GM12891 (cell line): Measurements from ENCODE around the gene LCAT.
A peak's percentile ranks its signal among the peaks of the same experiment; 100 is the strongest.
"Not testable (repeated sequence)": the region's sequence is repeated elsewhere in the genome, so short reads cannot be mapped to it uniquely, and the experiment has no call there.

Experiments used
- DNase-seq: peaks from one replicate; pipeline ENCODE4 v3.0.0; 2011; ENCODE audit warnings: low spot score; ENCODE audit not compliant: insufficient read length
- FAIRE-seq: peaks from 2 replicates; lab custom pipeline; 2011; peaks lifted over from hg19 to GRCh38; lab: Jason Lieb, UNC
- PAX5 ChIP-seq: IDR thresholded peaks from 2 replicates; pipeline ENCODE4 v1.6.1; 2011; ENCODE audit warnings: low read length, moderate library complexity, mild to moderate bottlenecking; ENCODE audit not compliant: insufficient read depth, severe bottlenecking
- POLR2A ChIP-seq: IDR thresholded peaks from 2 replicates; pipeline ENCODE4 v1.6.1; 2011; ENCODE audit warnings: low read depth, low read length, control low read depth
- POLR2AphosphoS5 ChIP-seq: IDR thresholded peaks from 2 replicates; pipeline ENCODE4 v1.6.1; 2011; ENCODE audit warnings: low read depth, low read length, control low read depth
- POU2F2 ChIP-seq: IDR thresholded peaks from 2 replicates; pipeline ENCODE4 v1.6.1; 2011; ENCODE audit warnings: low read depth, mild to moderate bottlenecking, control low read depth, low read length, moderate library complexity
- SPI1 ChIP-seq: IDR thresholded peaks from 2 replicates; pipeline ENCODE4 v1.6.1; 2011; ENCODE audit warnings: low read depth, low read length, control low read depth
- TAF1 ChIP-seq: IDR thresholded peaks from 2 replicates; pipeline ENCODE4 v1.6.1; 2011; ENCODE audit warnings: low read depth, low read length, control low read depth

Gene LCAT

DNA sequence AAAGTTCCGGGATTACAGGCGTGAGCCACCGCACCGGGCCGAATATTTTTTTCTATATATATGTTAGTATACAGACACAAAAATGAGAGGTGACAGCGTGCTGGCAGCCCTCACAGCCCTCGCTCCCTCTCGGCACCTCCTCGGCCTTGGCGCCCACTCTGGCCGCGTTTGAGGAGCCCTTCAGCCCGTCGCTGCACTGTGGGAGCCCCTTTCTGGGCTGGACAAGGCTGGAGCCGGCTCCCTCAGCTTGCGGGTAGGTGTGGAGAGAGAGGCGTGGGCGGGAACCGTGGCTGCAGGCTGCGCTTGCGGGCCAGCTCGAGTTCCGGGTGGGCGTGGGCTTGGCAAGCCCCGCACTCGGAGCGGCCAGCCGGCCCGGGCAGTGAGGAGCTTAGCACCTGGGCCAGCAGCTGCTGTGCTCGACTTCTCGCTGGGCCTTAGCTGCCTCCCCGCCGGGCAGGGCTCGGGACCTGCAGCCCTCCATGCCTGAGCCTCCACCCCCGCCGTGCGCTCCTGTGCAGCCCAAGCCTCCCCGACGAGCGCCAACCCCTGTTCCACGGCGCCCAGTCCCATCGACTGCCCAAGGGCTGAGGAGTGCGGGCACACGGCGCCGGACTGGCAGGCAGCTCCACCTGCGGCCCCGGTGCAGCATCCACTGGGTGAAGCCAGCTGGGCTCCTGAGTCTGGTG is 38.2 kb upstream of the LCAT start:
- FAIRE-seq (no peak), DNase-seq (no peak)
- TF ChIP-seq SPI1 (no peak), PAX5 (no peak), POLR2AphosphoS5 (no peak), TAF1 (no peak), POU2F2 (no peak), POLR2A (no peak)

DNA sequence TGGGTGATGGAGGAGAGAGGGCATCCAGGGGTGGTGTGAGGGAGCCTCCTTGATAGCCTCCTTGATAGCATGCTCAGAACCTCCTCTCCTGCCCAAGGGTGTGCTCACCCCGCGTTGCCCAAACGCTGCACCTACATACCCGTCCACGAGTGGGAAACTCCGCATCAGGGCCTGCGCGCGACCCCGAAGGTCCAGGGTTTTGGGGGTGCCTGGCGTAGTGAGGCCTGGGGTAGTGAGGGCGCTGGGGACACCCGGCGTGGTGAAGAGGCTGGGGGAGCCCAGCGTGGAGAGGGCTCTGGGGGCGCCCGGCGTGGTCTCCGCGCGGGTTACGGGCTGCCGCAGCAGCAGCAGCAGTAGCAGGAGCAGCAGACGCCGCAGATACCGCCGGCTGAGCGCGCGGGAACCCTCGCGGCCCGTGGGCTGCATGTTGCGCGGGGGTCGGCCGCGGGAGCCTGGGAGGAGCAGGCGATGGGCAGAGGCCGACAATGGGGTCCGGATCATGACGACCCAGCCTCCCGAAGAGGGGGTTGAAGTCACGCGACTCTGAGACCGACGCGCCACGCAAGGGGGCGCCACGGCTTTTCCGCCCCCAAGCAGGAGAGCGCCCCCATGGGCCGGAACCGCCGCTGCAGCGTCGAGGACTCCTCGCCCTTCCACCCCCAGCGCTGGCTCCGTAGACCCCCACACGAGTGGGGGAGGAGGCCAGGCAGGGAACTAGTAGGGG is 36.2 kb upstream of the LCAT start, which contains the start of gene DPEP3:
TSS of gene DPEP3 (minus strand) at position 545 of the 724 bp plus-strand sequence. CDS start at position 426, 119 bp downstream.
- DNase-seq (no peak), FAIRE-seq (no peak)
- TF ChIP-seq POLR2AphosphoS5 (no peak), PAX5 (no peak), SPI1 (no peak), POU2F2 (no peak), TAF1 (no peak), POLR2A (no peak)

DNA sequence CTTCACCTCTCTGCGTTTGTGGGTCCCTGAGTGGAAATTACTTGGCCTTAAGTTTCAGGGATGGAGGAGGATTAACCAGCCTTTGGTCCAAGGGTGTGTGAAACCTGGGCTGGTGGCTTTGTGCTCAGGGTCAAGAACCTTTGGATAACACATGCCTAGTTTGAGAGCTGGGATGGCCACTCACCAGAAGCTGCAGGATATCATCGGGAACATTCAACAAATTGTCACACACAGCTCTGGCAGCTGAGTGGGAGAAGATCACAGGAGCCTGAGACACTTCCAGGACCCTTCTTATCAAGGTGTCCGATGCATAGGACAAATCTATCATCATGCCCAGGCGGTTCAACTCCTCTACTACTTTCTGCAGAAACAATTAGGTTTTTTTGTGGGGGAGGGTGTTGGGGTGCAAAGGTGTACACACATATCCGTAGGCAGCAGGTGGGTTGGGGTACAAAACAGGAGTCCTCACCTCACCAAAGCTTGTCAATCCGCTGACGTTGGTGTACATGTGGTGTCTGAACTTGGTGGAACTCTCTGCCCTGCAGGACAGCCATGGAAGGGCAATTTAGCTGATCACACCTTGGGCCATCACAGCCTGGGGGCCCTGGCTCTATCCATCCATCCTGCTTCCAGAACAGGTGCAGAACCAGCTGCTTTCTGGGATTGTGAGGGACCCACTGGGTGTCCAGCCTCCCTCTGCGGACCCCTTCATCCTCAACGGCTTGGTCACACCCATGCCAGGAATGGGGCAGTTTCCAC is 33.7 kb upstream of the LCAT start:
- DNase-seq: no peak
- TF ChIP-seq SPI1: no peak
- TF ChIP-seq POLR2A: no peak
- no peak for TF ChIP-seq POLR2AphosphoS5
- TF ChIP-seq POU2F2: no peak
- TF ChIP-seq TAF1: no peak
- no peak for TF ChIP-seq PAX5
- FAIRE-seq: no peak

DNA sequence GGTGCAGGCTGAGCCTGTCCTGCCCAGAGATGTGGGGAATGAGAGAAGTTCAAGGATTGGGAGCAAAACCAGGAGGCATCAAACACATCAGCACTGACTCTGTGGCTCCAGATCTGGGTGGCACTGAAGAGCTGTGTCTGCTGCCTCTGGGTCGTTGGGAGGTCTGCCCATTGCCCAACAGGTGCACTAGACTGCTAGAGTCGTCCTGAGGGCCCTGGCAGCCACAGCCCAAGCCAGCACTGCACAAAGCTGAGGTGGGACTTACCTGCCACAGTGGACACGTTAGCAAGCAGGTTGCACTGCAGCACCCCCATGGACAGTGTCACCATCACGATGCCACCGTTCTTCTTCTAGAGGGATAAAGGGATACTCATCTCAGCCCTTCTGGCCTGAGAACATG is 33.1 kb upstream of the LCAT start:
- FAIRE-seq (no peak), DNase-seq (no peak)
- no peak for TF ChIP-seq TAF1
- no peak for TF ChIP-seq POLR2A
- TF ChIP-seq SPI1: no peak
- no peak for TF ChIP-seq POU2F2
- no peak for TF ChIP-seq POLR2AphosphoS5
- no peak for TF ChIP-seq PAX5

DNA sequence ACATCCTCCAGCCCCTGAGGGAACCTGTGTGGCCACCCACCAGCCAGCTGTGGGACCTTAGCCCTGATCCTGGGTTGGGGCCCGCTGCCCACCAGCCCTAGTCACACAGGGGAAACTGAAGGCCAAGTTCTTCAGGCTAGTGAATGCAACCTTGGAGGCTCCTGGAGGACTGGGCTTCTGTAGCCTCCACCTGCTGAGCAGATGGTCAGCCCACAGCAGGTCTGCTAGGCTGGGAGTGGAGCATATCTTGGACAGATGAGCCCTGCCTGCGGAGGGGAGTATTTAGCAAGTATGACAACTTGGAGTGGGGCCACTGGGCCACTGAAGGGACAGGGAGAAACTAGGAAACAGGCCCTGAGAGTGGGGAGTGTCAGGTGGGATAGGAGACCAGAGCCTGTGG is 32.3 kb upstream of the LCAT start:
- FAIRE-seq (no peak), DNase-seq (no peak)
- no peak for TF ChIP-seq SPI1
- TF ChIP-seq POU2F2: no peak
- TF ChIP-seq POLR2AphosphoS5: no peak
- no peak for TF ChIP-seq TAF1
- no peak for TF ChIP-seq PAX5
- TF ChIP-seq POLR2A: no peak

DNA sequence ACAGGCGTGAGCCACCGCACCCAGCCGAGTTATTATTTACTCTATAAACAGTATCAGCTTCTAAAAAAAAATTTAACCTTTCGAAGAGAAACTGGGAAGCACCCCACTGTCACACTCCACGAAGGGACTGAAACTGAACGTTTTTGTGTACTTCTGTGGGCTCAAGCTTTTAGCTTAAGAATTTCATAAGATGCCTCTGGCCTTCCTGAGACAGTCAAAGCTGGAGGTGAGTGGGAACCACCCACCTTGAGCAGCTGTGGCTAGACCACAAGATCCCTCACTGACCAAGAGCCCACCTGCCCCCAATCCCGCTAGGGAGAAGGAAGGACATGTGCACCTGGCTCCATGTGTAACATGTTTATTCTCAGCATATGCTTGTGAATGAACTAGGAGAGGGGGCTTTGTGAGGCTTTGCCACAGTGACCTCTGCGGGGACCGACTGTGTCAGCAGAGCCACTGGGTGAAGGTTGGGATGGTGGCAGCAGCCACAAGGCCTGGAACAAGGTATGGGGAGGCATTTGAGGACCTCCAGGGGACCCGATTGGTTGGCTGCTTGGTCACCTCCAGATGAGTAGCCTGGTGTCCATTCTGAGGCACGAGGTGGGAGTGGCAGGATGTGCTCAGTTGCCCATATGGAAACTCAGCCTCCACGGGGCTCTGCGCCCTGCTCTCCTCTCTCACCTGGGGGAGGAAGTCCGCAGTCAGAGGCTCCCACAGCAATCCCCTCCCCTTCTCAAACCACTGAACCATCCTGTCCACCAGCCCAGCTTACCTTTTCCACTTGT is 31.6 kb upstream of the LCAT start:
- DNase-seq (no peak), FAIRE-seq (no peak)
- TF ChIP-seq SPI1: peak; percentile 28; the same call in 1 of the 2 replicates
- TF ChIP-seq PAX5: no peak

DNA sequence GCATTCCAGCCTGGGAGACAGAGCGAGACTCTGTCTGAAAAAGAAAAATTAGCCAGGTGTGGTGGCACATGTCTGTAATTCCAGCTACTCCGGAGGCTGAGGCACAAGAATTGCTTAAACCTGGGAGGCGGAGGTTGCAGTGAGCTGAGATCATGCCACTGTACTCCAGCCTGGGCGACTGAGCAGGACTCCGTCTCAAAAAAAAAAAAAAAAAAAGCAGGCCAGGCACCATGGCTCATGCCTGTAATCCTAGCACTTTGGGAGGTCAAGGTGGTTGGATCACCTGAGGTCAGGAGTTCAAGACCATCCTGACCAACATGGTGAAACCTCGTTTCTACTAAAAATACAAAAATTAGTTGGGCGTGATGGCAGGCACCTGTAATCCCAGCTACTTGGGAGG is 28.4 kb upstream of the LCAT start:
- FAIRE-seq, DNase-seq: not testable (repeated sequence)

DNA sequence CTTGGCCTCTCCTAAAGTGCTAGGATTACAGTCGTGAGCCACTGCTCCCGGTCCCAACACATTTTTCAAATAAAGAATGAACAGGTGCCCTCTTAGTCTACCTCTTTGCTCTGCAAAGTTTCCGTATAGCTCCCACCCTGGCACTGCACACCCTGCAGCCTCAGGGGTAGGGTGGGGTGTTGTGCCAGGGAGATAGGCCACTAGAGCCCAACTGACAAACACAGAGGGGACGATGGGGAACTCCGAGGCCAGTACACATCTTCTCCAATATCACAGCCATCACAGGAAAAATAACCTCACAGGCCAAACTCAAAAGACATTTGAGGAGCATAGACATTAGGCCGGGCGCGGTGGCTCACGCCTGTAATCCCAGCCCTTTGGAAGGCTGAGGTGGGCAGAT is 27.2 kb upstream of the LCAT start:
- TF ChIP-seq POLR2A: no peak
- TF ChIP-seq POU2F2: no peak
- TF ChIP-seq TAF1: no peak
- no peak for TF ChIP-seq SPI1
- TF ChIP-seq POLR2AphosphoS5: no peak
- TF ChIP-seq PAX5: no peak
- DNase-seq (no peak), FAIRE-seq (no peak)

DNA sequence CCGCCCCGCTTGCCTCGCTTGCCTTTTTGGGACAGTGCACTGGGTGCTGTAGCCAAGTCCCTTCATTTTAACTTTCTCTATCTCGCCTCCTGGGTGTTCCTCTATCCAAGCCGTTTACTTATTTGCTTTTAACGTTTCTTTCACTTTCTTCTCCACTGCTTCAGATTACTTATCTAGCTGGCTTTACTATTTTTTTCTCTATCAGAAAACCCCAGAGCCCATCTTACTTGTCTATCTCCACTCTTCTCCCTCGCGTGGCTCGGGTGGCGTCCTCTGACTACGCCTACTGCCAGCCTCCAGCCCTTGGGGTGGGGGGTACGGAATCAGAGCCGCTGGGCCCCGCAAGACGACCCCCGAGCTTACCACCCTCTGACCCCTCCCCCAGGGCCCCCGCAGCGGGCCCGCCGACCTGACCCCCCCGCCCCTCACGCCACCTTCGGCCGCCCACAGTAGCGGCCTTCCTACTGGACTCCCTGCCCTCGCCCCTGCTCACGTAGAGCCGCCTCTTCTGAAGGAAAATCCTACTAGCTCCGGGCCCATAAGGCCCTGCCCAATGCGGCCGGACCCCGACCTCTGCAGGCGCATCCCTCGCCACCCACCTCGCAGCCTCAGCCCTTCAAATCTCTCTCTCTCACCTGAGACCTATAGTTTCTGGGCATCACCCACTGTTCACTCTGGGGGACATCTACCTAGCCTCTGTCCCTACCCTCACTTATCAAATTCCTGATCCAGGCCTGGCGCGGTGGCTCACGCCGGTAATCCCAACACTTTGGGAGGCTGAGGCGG is 25.5 kb upstream of the LCAT start:
- DNase-seq (peak; percentile 50), FAIRE-seq (no peak)
- TF ChIP-seq SPI1 (no peak), POLR2AphosphoS5 (no peak), TAF1 (no peak), PAX5 (no peak), POU2F2 (no peak), POLR2A (no peak)
